Activated CD8-positive, alpha-beta memory T cell treated with anti-CD3 and anti-CD28 coated beads, Interleukin-2, amount 50 U/mL, for 1 hour (primary cell): ENCODE measurements around the gene EXOSC3.

Experiments used
- DNase-seq: peaks from one replicate; pipeline ENCODE4 v3.0.0-alpha.2; 2020; ENCODE audit errors: extremely low read depth

EXOSC3 gene

GRCh38 chr9:37732086-37732741, 52.6 kb downstream of the EXOSC3 start:
- no peak for DNase-seq

GRCh38 chr9:37730839-37731238, 54.0 kb downstream of the EXOSC3 start:
- no peak for DNase-seq

- no peak for DNase-seq
Observed at GRCh38 chr9:37730256-37730655, 54.6 kb downstream of the EXOSC3 start.
